SKM-1 (cell line): ENCODE results near the gene SEC22A.
"Not testable (repeated sequence)": the region's sequence is repeated elsewhere in the genome, so short reads cannot be mapped to it uniquely, and the experiment has no call there.

Source experiments
- DNase-seq: peaks from one replicate; lab custom pipeline; 2025; ENCODE audit not compliant: unreplicated experiment; lab: John Stamatoyannopoulos, UW

Gene SEC22A

DNA sequence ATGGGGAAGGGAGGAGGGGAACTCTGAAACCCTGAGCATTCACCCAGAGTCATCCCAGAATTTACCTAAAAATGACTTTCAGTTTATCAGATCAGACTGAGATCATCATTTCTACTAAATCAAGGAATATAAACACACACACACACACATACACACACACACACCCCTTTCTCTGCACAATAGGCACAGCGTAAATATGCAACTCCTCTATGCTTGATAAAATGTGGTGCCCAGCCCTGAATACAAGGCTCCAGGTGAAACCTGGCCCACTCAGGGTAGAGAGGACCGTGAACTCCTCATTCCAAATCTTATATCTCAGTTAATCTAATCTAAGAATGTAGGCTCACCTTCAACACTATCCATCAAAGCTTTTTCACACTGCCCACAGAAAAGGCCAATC lies 31.8 kb upstream of the SEC22A start:
- no peak for DNase-seq

DNA sequence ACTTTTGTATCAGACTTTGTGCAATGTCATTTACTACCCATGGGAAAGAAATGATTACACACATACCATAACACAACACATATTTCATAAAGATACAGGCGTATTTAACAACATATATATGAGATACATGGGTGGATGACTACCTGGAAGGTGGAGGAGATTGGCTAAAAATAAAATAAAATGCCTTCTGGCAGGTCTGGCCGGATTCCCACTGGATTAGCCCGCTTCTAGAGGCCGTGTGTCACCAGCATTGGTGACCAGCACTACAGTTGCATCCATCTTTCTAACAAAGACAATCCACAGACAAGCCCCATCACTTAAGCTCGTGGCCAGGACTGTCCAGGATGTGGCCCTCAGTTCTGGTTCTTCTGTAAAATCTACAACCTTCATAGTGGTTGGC lies 21.0 kb upstream of the SEC22A start:
- DNase-seq, result no peak

DNA sequence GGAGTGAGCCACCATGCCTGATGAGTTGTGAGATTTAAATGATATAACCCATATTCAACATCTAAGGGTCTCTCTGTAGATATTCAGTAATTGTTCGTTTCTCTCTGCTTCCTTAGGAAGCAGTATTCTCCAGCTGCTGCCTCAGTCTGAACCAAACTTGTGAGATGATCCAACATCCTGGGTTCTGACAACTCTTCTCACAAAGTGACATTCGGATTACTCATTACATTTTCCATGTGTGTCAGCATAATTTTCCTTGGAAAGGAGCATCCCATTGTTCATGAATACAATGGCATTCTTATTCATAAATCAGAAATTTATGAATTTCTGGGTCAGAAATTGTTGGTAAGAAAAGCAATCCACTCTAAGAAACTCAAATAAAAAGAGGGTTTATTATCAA lies 15.0 kb upstream of the SEC22A start:
- DNase-seq, result no peak

DNA sequence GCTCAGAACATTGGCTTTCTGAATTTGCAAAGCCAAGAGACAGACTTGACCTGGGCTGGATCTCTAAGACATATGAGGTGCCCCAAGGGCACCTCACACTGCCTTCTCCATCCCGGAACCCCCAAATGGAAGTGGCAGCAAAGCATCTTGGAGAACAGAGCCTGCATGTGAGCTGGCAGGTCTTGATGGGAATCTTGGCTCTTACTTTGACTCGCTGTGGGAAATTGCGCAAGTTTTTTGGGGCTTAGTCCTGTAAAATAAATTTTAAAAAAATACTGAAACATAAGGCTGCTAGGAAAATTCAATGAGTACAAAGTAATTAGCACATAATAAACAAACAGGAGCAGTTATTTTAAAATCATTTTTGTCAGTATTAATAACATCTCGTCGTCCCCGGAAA lies 13.7 kb upstream of the SEC22A start:
- no peak for DNase-seq

DNA sequence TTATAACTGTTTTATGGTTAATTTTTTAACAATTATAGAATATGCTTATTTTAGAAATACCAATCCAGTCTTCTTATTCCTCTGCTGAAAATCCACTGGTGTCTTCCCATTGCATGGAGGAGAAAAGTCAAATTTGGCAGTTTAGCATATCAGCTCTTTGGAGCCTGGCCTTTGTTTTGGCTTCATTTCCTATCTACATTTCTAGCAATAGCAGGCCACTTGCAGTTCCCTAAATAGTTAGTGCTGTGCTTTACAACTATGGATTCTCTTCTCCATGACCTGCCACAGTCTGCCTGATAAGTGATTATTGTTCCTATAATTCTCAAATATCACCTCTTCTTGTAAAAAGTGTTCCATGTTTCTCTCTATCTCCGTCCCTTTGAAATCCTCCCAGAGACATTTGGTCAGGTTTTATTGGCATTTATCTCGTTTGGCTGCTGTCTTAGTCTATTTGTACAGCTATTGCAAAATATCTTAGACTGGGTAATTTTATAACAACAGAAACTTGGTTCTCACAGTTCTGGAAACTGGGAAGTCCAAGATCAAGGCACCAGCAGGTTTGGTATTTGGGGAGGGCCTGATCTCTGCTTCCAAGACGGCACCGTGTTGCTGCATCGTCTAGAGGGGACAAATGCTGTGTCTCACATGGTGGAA lies 8.2 kb upstream of the SEC22A start:
- no peak for DNase-seq

DNA sequence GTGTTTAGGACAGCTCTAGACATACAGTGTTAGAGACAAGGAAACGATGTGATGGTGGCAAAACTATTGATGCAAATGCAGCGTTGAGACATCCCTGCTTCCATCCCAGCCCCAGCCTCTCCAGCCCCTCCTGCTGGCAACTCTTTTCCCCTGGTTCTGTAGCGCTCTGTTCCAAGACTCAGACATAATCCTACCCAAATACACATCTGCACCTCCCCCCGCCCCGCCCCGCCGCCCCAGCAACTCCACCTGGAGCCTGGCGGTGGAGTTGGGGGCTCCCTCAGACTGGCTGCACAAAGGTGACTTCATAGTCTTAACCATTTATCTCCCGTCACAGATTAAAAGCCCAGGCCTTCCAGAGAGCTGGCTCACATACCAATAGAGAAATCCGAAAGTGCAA lies 7.2 kb upstream of the SEC22A start:
- DNase-seq, result no peak

DNA sequence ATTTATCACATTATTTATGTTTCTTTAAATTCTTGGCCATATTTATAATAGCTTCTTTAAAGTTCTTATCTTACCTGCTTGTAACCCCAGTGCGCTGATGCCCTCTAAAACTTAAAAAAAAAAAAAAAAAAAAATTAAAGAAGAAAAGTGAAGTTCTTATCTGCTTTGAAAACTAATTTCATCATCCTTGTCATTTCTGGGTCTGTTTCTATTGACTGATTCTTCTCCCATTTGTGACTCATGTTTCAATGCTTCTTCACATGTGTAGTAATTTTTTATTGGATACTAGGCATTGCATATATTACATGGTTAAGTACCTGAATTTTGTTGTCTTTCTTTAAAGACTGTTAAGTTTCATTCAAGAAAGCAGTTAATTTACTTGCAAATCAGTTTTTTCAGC lies 3.4 kb upstream of the SEC22A start:
- DNase-seq, result no peak

DNA sequence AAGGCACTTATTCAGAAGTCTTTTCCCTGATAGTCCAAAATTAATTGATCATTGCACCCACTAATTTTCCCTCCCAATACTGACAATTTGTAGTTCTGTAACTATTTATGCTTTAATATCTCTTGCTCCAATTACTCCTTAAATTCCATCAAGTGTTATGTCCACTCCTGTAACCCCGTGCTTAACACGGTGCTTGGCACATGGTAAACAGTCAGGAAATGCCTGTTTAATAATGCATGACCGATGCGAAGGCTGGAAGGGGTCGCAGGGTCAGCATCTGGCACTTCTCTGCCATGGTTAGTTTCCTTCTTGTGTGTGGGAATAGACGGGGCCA lies 553 bp upstream of the SEC22A start:
- DNase-seq, result no peak

DNA sequence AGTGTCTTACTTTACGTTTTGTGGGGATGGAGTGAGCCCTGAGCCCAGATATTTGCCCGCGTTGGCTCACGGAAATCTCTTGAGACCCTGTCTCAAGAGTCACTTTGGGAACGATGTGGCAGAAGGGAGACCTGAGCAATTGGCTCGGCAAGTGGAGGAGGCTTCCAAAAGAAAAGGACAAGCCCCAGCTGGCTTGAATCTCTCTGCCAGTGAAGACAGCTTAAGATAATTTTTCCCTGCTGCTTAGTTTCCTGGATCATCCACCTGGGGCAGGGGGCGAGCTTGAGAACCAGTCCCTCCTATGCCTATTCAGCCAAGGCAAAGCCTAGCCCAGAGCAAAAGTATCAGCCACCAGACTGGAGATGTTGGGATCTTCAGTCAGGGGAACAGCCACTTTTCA lies 708 bp downstream of the SEC22A start:
- no peak for DNase-seq

DNA sequence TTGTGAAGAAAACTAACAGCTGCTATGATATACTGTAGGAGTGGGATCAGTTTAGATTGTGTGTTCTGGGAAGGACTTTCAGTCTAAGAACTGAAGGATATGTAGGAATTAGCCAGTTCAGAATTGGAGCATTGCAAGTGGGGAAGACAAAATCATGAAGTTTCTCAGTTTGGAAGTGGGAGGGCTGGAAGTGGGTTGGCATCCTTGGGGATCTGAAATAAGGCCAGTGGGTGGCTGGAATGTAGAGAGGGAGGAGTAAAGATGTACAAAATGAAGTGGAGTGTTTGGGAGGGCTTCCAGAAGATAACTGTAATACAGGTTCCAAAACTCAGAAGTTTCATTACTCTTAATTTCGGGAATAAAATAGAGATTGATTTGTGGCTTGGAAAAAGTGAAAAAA lies 17.2 kb downstream of the SEC22A start:
- no peak for DNase-seq

DNA sequence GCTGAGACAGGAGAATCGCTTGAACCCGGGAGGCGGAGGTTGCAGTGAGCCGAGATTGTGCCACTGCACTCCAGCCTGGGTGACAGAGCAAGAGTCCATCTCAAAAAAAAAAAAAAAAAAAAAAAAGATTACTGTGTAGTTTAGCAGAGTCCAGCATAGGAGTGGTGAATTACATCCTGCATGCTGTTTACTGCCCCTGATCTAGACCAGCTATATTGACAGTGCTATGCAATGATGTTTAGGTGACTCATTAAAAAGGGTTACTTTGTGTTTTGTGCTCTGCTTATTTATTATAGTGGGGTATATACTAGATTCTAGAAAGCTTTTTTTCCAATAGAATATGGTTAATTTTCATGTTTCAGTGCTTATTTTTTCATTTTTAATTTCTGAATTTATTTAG lies 19.6 kb downstream of the SEC22A start:
- not testable (repeated sequence) for DNase-seq

DNA sequence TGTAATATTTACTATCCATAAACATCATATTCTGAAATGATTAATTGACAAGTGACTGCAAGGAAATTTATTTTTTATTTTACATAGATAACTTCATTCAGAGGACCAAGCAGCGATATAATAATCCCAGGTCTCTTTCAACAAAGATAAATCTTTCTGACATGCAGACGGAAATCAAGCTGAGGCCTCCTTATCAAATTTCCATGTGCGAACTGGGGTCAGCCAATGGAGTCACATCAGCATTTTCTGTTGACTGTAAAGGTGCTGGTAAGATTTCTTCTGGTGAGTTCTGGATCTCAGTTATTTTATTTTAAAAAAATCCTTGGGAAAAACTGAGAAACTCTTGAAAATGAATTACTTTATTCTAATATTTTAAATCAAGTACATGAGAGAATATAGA lies 23.3 kb downstream of the SEC22A start:
- DNase-seq, result no peak

DNA sequence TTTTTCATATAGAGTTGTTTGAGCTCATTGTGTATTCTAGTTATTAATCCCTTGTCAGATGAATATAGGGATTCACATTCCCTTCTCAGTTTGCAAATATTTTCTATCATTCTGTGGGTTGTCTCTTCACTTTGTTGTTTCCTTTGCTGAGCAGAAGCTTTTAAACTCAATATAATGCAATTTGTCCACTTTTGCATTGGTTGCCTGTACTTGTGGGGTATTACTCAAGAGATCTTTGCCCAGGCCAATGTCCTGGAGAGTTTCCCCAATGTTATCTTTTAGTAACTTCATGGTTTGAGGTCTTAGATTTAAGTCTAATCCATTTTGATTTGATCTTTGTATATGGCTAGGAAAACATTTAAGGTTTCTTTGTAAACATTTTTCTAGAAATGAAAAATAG lies 24.8 kb downstream of the SEC22A start:
- no peak for DNase-seq

DNA sequence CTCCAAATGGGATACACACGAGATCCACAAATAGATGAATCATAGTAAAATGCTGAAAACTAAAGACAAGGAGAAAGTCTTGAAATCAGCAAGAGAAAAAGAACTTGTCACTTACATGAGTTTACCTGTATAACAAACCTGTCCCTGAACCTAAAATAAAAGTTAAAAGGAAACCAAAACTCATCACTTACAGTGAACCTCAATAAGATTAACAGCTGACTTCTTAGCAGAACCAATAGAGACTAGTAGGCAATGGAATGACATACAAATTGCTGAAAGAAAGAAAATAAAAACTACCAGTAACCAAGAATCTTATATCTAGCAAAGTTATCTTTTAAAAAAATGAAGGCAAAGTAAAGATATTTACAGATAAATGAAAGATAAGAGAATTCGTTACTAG lies 27.4 kb downstream of the SEC22A start:
- DNase-seq, result no peak

DNA sequence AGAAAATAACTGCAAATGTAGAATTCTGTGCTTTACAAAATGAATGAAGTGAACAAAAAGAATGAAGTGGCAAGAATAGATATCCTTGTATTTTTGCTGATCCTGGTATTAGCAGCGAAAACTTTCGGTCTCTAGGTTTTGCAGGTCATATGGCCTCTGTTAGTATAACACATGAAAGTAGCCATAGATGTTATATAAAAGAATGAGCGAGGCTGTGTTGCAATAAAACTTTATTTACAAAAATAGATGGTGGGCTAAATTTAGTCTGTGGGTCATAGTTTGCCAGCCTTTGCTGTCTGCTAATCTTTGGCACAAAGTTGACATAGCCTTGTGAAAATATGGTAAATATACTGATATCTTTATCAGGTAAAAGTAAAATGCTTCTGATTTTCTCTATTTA lies 35.2 kb downstream of the SEC22A start:
- DNase-seq, result no peak

DNA sequence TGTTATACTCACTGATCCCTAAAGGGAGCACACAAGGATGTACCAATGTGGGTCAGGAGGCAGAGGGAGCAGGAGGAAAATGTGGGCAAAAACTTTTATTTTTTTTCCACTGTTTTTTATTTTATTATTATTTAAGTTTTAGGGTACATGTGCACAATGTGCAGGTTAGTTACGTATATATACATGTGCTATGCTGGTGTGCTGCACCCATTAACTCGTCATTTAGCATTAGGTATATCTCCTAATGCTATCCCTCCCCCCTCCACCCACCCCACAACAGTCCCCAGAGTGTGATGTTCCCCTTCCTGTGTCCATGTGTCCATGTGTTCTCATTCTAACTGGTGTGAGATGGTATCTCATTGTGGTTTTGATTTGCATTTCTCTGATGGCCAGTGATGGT lies 37.4 kb downstream of the SEC22A start:
- not testable (repeated sequence) for DNase-seq

DNA sequence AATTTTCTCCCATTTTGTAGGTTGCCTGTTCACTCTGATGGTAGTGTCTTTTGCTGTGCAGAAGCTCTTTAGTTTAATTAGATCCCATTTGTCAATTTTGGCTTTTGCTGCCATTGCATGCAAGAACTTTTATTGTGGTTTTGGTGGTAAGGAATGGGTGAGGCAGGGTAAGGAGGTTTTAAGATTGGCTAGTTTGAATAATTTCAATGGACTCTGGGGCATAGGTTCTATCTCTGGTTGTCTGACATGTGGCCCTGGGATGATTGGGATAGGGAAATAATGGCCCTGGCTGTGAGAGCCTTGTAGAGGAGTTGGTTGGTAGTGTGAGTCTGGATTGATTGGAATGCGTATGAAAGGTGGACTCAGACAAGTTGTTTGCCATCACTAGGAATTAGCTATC lies 38.0 kb downstream of the SEC22A start:
- DNase-seq, result no peak

DNA sequence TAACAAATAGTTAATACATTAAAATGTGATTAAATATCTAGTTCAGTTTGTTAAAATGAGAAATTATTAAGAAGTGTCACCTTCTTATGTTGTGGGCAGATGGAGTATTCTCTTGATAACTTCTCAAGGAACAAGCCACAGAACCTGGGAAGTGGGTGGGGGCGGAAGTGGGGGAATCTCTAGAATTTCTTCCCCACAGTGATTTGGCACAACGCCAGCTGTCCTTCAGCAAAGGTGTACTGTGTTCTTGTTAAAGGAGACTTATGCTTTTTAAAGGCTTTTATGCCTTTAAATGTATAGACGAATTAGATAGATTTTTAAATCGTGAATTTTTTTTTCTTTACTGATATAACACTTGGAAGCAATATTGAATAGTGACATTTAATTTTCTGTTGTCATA lies 42.4 kb downstream of the SEC22A start:
- no peak for DNase-seq

DNA sequence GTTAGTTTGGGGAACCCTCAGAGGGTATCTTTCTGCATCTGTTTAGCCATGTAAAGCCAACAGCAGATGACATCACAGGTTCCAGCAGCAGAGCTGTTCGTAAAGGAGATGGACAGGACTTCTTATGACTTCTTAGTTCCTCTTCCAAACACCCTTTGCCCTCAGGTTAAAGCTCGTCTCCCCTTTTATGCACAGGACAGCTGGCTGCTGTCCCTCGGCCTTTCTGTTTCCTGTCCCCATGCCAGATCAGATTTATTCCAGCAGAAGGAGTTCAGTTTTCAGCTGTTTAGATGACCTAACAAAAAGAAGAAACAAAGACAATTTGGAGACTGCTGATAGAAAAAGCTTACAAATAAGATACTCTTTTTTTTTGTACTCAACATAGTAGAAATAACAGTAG lies 45.1 kb downstream of the SEC22A start:
- no peak for DNase-seq

DNA sequence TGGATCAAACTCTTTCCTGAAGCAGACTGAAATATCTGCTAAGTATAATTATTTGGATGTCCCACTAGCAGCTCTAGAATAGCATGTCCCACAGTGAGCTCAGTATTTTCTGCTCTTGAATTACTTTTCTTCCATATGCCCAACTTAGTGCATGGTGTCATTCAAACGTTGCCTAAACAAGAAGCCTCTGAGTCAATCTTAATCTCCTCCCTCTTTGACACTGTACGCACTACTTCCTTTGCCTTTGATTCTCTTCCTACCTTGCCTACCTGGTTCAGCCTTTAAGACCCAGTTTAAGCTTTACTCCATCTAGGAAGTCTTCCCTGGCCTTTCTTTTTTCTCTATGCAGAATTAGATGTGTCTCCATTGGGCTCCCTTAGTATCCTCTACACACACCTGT lies 54.5 kb downstream of the SEC22A start:
- no peak for DNase-seq

DNA sequence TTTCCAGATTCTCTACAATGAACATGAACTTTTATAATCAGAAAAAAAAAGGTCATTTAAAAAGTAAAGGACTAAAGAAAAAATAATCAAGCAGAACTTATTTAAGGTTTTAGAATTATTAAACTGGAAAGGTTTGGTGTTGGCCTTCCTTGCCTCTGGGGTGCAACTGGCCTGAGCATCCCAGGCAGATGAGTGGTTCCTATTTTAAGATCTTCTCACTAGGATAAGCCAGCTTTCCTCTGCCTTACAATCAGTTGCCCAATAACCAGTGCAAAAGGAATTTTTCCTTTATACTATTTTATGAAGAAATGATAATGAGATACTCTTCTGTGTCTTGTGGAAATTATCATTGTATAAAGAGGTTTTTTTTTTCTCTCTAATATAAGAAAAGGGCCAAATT lies 56.6 kb downstream of the SEC22A start:
- DNase-seq, result no peak

DNA sequence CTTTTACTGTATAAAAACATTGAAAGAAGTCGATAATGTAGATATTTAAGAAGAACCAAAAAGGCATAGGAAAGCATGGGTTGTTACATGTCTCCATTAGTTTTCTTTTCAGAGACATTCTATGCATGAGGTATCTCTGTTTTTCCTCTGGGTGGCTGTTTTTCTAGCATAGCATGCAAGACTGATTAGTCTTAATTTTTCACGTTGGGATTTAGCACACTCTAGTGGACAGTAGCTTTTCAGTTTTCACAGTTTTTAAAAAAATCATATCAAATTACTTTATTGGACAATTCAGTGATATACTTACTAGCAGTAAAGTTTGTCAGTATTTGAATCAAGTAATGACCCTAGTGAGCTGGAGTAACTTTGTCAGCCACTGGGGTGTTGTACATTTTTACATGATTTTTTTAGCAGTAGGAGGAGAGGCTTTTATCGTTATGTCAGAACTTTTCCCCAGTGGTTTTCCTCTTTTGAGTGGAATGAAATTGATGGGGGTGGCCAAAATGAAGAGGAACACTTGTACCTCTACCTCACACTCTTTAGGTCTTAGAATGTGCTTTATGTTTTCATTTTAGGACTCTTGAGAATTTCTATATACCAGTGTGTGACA lies 57.2 kb downstream of the SEC22A start:
- DNase-seq, result no peak

DNA sequence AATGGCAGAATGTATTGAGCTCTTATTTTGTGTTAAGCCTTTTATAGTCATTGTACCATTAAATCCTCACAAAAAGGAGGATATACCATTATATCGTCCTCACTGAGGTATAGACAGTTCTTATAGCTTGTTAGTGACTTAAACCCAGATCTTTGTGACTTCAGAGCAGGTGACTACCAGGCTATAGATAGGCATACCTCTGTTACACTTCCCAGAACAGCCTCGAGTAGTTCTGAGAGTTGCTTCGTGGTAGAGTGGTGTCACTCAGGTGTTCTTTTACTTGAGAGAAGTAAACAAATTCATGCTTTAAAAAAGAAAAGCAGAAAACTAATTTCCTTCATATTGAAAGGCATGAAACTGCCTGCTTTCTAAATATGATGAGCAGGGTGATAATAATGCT lies 59.9 kb downstream of the SEC22A start:
- DNase-seq, result no peak
